Spleen (tissue), 7 donors: ENCODE results near the gene SLC25A13.

ENCODE experiments used
- POLR2A ChIP-seq, 3 donors: fragments of 450-650 bp; IDR thresholded peaks; one replicate each; pipeline ENCODE4 v1.5.1; 2017; ENCODE audit warnings: antibody characterized with exemption in 3 of 3, mild to moderate bottlenecking in 1 of 3
- POLR2AphosphoS5 ChIP-seq, 3 donors: sonication (generic); formaldehyde crosslinking; IDR thresholded peaks; one replicate each; pipeline ENCODE4 v1.5.1; 2017; ENCODE audit warnings: antibody characterized with exemption in 3 of 3
- TF ChIP-seq, protein P1 (sequence below), 11 experiments: fragments of 200-600 bp in 7 of 11; fragments of 450-650 bp in 4 of 11; sonication (generic) in 4 of 11; IDR thresholded peaks in 8 of 11; conservative IDR thresholded peaks in 3 of 11; 1 replicate in 7 of 11; 2 replicates in 4 of 11; pipeline versions ENCODE4 v1.4.0 to v1.8.0; 2016 to 2021; ENCODE audit warnings: antibody characterized with exemption in 11 of 11, inconsistent platforms in 4 of 11, mild to moderate bottlenecking in 1 of 11
- donor health status: DM: no; HTN: no; CAD: no; lungs with moderate emphysema.
- donor health status: DM: no; HTN: no; CAD: no.
- donor health status: DM: no; HTN: no; CAD: no.

GRCh38 chr7:96224073-96224472 is 97.8 kb downstream of the SLC25A13 start:
- TF ChIP-seq, protein P1, sequence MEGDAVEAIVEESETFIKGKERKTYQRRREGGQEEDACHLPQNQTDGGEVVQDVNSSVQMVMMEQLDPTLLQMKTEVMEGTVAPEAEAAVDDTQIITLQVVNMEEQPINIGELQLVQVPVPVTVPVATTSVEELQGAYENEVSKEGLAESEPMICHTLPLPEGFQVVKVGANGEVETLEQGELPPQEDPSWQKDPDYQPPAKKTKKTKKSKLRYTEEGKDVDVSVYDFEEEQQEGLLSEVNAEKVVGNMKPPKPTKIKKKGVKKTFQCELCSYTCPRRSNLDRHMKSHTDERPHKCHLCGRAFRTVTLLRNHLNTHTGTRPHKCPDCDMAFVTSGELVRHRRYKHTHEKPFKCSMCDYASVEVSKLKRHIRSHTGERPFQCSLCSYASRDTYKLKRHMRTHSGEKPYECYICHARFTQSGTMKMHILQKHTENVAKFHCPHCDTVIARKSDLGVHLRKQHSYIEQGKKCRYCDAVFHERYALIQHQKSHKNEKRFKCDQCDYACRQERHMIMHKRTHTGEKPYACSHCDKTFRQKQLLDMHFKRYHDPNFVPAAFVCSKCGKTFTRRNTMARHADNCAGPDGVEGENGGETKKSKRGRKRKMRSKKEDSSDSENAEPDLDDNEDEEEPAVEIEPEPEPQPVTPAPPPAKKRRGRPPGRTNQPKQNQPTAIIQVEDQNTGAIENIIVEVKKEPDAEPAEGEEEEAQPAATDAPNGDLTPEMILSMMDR (IDR thresholded peaks at IDR 0.05 in 8 of 11, conservative IDR thresholded peaks at IDR 0.05 in 3 of 11), result no peak
- TF ChIP-seq POLR2AphosphoS5 (IDR thresholded peaks at IDR 0.05), result no peak
- no peak for TF ChIP-seq POLR2A (IDR thresholded peaks at IDR 0.05)
